GM19238 (cell line): ENCODE results near the gene SLC13A4.
A peak's percentile ranks its signal among the peaks of the same experiment; 100 is the strongest.
"Not testable (repeated sequence)": the region's sequence is repeated elsewhere in the genome, so short reads cannot be mapped to it uniquely, and the experiment has no call there.

Experiments
- DNase-seq: peaks from one replicate; pipeline ENCODE4 v3.0.0; 2011; ENCODE audit warnings: low spot score; ENCODE audit not compliant: insufficient read length

SLC13A4 gene

GRCh38 chr7:135665042-135665441 lies 62.9 kb downstream of the SLC13A4 start:
- no peak for DNase-seq

GRCh38 chr7:135664046-135664589 lies 63.9 kb downstream of the SLC13A4 start:
- DNase-seq, result no peak

- DNase-seq, result peak; percentile 90
These were observed 65.4 kb downstream of the SLC13A4 start, which contains the start of gene STMP1 for GRCh38 chr7:135662373-135663114. Gene STMP1, plus strand, starts transcription at chr7:135662514.

GRCh38 chr7:135662123-135662372 lies 65.9 kb downstream of the SLC13A4 start:
- DNase-seq, result no peak

- DNase-seq, result no peak
These were observed 66.5 kb downstream of the SLC13A4 start for GRCh38 chr7:135661311-135662122.

GRCh38 chr7:135659159-135659846 lies 68.7 kb downstream of the SLC13A4 start:
- DNase-seq, result no peak

- DNase-seq, result no peak
These were observed 69.4 kb downstream of the SLC13A4 start for GRCh38 chr7:135658564-135658963.

- no peak for DNase-seq
These were observed 74.5 kb downstream of the SLC13A4 start for GRCh38 chr7:135653340-135654080.

GRCh38 chr7:135650831-135651573 lies 77.0 kb downstream of the SLC13A4 start:
- no peak for DNase-seq

GRCh38 chr7:135648235-135648634 lies 79.8 kb downstream of the SLC13A4 start:
- DNase-seq, result no peak

- DNase-seq, result no peak
These were observed 80.2 kb downstream of the SLC13A4 start for GRCh38 chr7:135647755-135648154.

- DNase-seq, result no peak
These were observed 82.6 kb downstream of the SLC13A4 start for GRCh38 chr7:135645296-135645904.

GRCh38 chr7:135644729-135645128 lies 83.3 kb downstream of the SLC13A4 start:
- no peak for DNase-seq

- no peak for DNase-seq
These were observed 83.8 kb downstream of the SLC13A4 start for GRCh38 chr7:135644154-135644553.

- not testable (repeated sequence) for DNase-seq
These were observed 88.3 kb downstream of the SLC13A4 start for GRCh38 chr7:135639690-135640089.

GRCh38 chr7:135634191-135634878 lies 93.7 kb downstream of the SLC13A4 start:
- no peak for DNase-seq
